GM12892 (cell line): ENCODE data around the gene GRID1.

Experiments used
- POLR2A ChIP-seq: IDR thresholded peaks from 2 replicates; pipeline ENCODE4 v1.6.1; 2011; ENCODE audit warnings: low read depth, low read length, control low read depth
- POLR2AphosphoS5 ChIP-seq: IDR thresholded peaks from 2 replicates; pipeline ENCODE4 v1.6.1; 2011; ENCODE audit warnings: low read depth, low read length, control low read depth

- TF ChIP-seq POLR2A (no peak), POLR2AphosphoS5 (no peak)
Measured at GRCh38 chr10:86203162-86203905, 163.3 kb downstream of the GRID1 start.
